Vagina (tissue), 2 donors: ENCODE data around the gene FAM117B.

Experiments
- POLR2A ChIP-seq, 2 donors: fragments of 450-650 bp; IDR thresholded peaks; one replicate each; pipeline ENCODE4 v1.6.1; 2017; ENCODE audit warnings: antibody characterized with exemption in 2 of 2, mild to moderate bottlenecking in 2 of 2, moderate library complexity in 2 of 2
- POLR2AphosphoS5 ChIP-seq, 2 donors: sonication (generic); formaldehyde crosslinking; IDR thresholded peaks; one replicate each; pipeline ENCODE4 v1.9.0; 2017; ENCODE audit warnings: antibody characterized with exemption in 2 of 2, mild to moderate bottlenecking in 2 of 2, low read depth in 1 of 2; ENCODE audit not compliant: insufficient read depth in 1 of 2
- TF ChIP-seq, protein P1 (sequence below), 3 experiments: fragments of 450-650 bp in 2 of 3; fragments of 200-600 bp in 1 of 3; sonication (generic) in 1 of 3; IDR thresholded peaks; one replicate each; pipeline ENCODE4 v1.5.1; 2017 to 2019; ENCODE audit warnings: antibody characterized with exemption in 3 of 3, mild to moderate bottlenecking in 2 of 3, moderate library complexity in 2 of 3

GRCh38 chr2:202723746-202724145 is 89.0 kb downstream of the FAM117B start:
- TF ChIP-seq, protein P1, sequence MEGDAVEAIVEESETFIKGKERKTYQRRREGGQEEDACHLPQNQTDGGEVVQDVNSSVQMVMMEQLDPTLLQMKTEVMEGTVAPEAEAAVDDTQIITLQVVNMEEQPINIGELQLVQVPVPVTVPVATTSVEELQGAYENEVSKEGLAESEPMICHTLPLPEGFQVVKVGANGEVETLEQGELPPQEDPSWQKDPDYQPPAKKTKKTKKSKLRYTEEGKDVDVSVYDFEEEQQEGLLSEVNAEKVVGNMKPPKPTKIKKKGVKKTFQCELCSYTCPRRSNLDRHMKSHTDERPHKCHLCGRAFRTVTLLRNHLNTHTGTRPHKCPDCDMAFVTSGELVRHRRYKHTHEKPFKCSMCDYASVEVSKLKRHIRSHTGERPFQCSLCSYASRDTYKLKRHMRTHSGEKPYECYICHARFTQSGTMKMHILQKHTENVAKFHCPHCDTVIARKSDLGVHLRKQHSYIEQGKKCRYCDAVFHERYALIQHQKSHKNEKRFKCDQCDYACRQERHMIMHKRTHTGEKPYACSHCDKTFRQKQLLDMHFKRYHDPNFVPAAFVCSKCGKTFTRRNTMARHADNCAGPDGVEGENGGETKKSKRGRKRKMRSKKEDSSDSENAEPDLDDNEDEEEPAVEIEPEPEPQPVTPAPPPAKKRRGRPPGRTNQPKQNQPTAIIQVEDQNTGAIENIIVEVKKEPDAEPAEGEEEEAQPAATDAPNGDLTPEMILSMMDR (IDR thresholded peaks at IDR 0.05) = no peak
- TF ChIP-seq POLR2A (IDR thresholded peaks at IDR 0.05) = no peak
- no peak for TF ChIP-seq POLR2AphosphoS5 (IDR thresholded peaks at IDR 0.05; ENCODE audit: insufficient read depth in 1 of 2, low read depth in 1 of 2)
